NOMO-1 (cell line): ENCODE data around the gene NACA2.
"Not testable (repeated sequence)": the region's sequence is repeated elsewhere in the genome, so short reads cannot be mapped to it uniquely, and the experiment has no call there.

Experiments
- DNase-seq, 2 experiments: peaks; one replicate each; lab custom pipeline; 2025; ENCODE audit not compliant: unreplicated experiment in 2 of 2; lab: John Stamatoyannopoulos, UW

The NACA2 gene

DNA sequence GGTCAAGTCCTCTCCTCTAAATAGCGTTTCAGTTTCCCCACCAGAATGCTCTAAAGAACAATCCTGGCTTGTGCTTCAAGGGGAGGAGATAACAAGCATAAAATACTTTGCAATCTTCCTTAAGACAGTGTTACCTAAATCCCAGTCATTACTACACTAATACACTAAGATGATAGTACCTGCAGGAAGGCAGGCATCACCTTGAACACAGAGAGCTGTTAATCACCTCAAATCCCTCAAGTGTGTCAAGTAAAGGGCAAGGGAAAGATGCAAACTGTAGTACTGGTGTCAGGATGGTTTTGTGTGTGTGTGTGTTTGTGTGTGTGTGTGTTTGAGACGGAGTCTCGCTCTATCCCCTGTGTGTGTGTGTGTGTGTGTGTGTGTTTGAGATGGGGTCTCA, 36.8 kb downstream of the NACA2 start:
- DNase-seq = no peak

DNA sequence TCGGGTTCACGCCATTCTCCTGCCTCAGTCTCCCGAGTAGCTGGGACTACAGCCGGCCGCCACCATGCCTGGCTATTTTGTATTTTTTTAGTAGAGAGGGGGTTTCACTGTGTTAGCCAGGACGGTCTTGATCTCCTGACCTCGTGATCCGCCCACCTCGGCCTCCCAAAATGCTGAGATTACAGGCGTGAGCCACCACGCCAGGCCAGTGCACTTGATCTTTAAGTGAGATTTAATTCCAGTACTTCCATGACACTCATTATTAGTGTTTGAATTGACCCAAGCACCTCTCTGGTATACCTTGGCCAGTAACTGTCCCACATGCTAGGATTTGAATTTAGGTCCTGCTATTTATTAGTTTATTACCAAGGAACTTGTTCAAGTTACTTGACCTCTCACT, 38.5 kb downstream of the NACA2 start:
- DNase-seq = not testable (repeated sequence)

DNA sequence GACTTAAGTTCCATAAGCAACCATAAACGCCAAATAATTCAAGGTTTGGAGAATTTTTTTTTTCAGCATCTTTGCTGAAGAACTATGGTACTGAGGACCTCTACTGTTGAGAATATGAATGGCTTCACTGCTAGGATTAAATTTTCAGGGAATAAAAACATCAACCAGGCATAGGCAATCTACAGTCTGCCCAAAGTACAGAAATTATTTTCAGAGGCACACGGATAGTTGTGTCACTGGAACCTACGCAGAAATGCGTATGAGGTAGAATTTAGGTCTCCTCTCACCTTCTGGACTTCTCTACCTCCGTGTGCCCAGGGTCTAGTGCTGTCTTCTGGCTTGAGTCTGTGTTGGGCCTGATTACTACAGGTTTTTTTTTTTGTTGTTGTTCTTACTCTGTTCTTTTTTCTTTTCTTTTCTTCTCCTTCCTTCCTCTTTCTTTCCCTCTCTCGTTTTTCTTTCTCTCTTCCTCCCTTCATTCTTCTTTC, 39.7 kb downstream of the NACA2 start:
- peak; percentile 4 to 49 for DNase-seq

DNA sequence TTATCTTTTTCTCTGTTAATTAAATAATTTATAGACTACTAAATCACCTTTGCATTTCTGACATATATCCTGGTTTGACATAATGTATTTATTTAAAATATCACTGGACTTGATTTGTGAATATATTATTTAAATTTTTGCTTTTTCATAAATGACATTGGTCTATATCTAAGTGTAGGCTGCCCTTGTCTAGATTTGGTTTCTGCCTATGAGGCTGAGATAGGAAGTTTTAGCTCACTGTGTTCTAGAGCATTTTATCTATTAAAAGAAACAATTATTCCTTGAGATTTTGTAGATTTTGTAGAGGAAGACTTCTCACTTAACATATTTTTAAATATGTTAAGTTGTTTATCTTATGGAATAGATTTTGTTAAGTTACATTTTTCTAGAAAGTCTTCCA, 43.9 kb downstream of the NACA2 start:
- DNase-seq = no peak

DNA sequence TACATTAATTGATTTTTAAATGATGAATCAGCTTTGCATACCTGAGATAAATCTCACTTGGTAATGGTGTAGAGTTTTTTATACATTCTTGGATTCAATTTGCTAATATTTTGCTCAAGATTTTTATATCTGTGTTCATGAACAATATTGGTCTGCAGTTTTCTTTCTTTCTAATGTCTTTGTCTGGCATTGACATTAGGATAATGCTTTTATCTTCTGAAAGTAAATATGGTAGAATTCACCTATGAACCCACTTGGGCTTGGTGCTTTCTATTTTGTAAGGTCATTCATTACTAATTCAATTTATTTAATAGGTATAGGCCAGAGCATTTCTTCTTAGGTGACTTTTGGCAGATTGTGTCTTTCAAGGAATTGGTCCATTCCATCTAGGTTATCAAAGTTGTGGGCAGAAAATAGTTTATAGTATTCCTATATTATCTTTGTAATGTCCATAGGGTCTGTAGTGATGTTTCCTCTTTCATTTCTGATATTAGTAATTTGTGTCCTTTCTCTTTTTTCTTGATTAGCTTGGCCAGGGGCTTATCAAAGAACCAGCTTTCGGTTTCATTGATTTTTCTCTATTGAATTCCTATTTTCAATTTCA, 45.6 kb downstream of the NACA2 start:
- no peak for DNase-seq

DNA sequence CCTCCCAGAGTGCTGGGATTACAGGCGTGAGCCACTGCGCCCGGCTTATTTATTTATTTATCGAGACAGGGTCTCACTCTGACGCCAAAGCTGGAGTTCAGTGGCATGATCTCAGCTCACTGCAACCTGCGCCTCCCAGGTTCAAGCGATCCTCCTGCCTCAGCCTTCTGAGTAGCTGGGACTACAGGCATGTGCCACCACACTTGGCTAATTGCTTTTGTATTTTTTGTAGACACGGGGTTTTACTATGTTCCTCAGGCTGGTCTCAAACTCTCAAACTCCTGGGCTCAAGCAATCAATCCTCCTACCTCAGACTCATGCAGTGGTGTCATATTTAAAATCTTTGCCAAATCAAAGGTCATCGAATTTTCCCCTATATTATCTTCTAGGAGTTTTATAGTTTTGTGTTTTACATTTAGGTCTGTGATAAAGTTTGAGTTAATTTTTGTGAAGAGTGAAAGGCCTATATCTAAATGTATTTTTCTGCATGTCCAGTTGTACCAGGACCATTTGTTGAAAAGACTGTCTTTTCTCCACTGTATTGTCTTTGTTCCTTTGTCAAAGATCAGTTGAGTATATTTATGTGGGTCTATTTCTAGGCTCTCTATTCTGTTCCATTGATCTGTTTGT, 47.1 kb downstream of the NACA2 start:
- DNase-seq = no peak

DNA sequence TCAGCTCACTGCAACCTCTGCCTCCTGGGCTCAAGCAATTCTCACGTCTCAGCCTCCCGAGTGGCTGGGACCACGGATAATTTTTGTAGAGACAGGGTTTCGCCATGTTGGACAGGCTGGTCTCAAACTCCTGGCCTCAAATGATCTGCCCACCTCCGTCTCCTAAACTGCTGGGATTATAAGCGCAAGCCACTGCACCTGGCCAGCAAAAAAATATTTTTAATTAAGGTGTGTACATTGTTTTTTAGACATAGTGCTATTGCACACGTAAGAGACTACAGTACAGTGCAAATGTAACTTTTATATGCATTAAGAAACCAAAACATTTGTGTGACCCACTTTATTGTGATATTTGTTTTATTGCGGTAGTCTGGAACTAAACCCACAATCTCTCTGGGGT, 49.0 kb downstream of the NACA2 start:
- DNase-seq = no peak

DNA sequence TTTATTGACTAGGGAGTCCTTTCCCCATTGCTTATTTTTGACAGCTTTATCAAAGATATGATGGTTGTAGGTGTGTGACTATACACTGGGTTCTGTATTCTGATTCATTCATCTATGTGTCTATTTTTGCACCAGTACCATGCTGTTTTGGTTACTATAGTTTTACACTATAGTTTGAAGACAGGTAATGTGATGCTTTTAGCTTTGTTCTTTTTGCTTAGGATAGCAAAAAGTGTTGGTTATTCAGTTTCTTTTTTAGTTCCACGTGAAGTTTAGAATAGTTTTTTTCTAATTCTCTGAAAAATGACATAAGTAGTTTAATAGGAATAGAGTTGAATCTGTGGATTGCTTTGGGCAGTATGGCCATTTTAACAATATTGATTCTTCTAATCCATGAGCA, 50.1 kb downstream of the NACA2 start:
- no peak for DNase-seq
